LNCaP clone FGC (cell line): ENCODE data around the gene FOXK1.

Experiments
- DNase-seq: peaks from one replicate; pipeline ENCODE4 v3.0.0-alpha.2; 2011; ENCODE audit warnings: low read depth
- H3K4me3 ChIP-seq: 2 replicates; pipeline ENCODE4 v1.5.1; 2011; ENCODE audit warnings: mild to moderate bottlenecking, low read depth, low read length, control low read depth
- CTCF ChIP-seq: IDR thresholded peaks from 2 replicates; pipeline ENCODE4 v1.5.1; 2012; ENCODE audit warnings: mild to moderate bottlenecking; ENCODE audit not compliant: control insufficient read depth, insufficient read depth; ENCODE audit errors: extremely low read depth

Gene FOXK1

GRCh38 chr7:4764402-4765007 lies 82.4 kb downstream of the FOXK1 start:
- H3K4me3 ChIP-seq, result no peak overlapping the region
- no peak for TF ChIP-seq CTCF
- no peak for DNase-seq

- no peak overlapping the region for H3K4me3 ChIP-seq
- 0 out of 2 replicates have a peak, but pooled peaks have one; percentile 16 for TF ChIP-seq CTCF
- no peak for DNase-seq
Observed at GRCh38 chr7:4765776-4766490, 83.8 kb downstream of the FOXK1 start.

GRCh38 chr7:4766666-4767519 lies 84.8 kb downstream of the FOXK1 start:
- H3K4me3 ChIP-seq, result no peak overlapping the region
- DNase-seq, result no peak
- no peak for TF ChIP-seq CTCF

- no peak for TF ChIP-seq CTCF
- DNase-seq, result no peak
- H3K4me3 ChIP-seq, result no peak overlapping the region
Observed at GRCh38 chr7:4768597-4769569, 86.8 kb downstream of the FOXK1 start.

GRCh38 chr7:4769761-4770160 lies 87.7 kb downstream of the FOXK1 start:
- DNase-seq, result no peak
- TF ChIP-seq CTCF, result no peak
- no peak overlapping the region for H3K4me3 ChIP-seq

GRCh38 chr7:4770886-4771285 lies 88.8 kb downstream of the FOXK1 start:
- DNase-seq, result no peak
- no peak for TF ChIP-seq CTCF

More at GRCh38 chr7:4770886-4771285, 88.8 kb downstream of the FOXK1 start:
- H3K4me3 ChIP-seq, result no peak overlapping the region
